ENCODE data around the gene RGN.
"Not testable (repeated sequence)": the region's sequence is repeated elsewhere in the genome, so short reads cannot be mapped to it uniquely, and the experiment has no call there.

Gene RGN

GRCh38 chrX:47116551-47117110 lies 38.4 kb downstream of the RGN start:
- DNase-seq (ENCODE audit: low read depth in 2 of 3, low spot score in 1 of 3): not testable (repeated sequence)

- DNase-seq (ENCODE audit: low read depth in 2 of 3, low spot score in 1 of 3): not testable (repeated sequence)
These were observed 46.2 kb downstream of the RGN start for GRCh38 chrX:47124466-47124865.

- DNase-seq (ENCODE audit: low read depth in 2 of 3, low spot score in 1 of 3): peak; percentile 74 to 93 (median 85)
These were observed 51.1 kb downstream of the RGN start for GRCh38 chrX:47129157-47129898.

GRCh38 chrX:47129899-47130358 lies 51.7 kb downstream of the RGN start:
- no peak for DNase-seq (ENCODE audit: low read depth in 2 of 3, low spot score in 1 of 3)

GRCh38 chrX:47133493-47133892 lies 55.2 kb downstream of the RGN start:
- no peak for DNase-seq (ENCODE audit: low read depth in 2 of 3, low spot score in 1 of 3)

GRCh38 chrX:47135650-47136049 lies 57.4 kb downstream of the RGN start:
- not testable (repeated sequence) for DNase-seq (ENCODE audit: low read depth in 2 of 3, low spot score in 1 of 3)

GRCh38 chrX:47138171-47138570 lies 59.9 kb downstream of the RGN start:
- no peak for DNase-seq (ENCODE audit: low read depth in 2 of 3, low spot score in 1 of 3)

Measured in stimulated activated CD4-positive, alpha-beta T cell treated with anti-CD3 and anti-CD28 coated beads, Interleukin-12 subunit alpha, Interleukin-12 subunit beta, amount 100 ng/mL, for 48 hours (primary cell).